PC-3 (cell line): ENCODE measurements around the gene CAMK1D.

ENCODE experiments used
- CTCF ChIP-seq: fragments of 300-600 bp; sonication (generic); conservative IDR thresholded peaks from 2 replicates; pipeline ENCODE4 v1.5.1; 2017; ENCODE audit warnings: antibody characterized with exemption, low read depth, mild to moderate bottlenecking, low read length
- EZH2 ChIP-seq: fragments of 300-600 bp; sonication (generic); IDR thresholded peaks from one replicate; pipeline ENCODE4 v1.6.1; 2017; ENCODE audit warnings: antibody characterized with exemption, mild to moderate bottlenecking, low read length; ENCODE audit not compliant: unreplicated experiment
- EZH2phosphoT487 ChIP-seq: fragments of 300-600 bp; sonication (generic); IDR thresholded peaks from 2 replicates; pipeline ENCODE4 v1.6.1; 2018; ENCODE audit warnings: mild to moderate bottlenecking, antibody characterized with exemption, low read length, borderline replicate concordance

GRCh38 chr10:12583891-12584595 is 234.7 kb downstream of the CAMK1D start:
- TF ChIP-seq EZH2 (no peak), CTCF (no peak), EZH2phosphoT487 (no peak)
